Left renal pelvis (tissue), 4 donors: ENCODE results near the gene PLN. TPM values are rescaled to one million over a fixed set of nuclear protein-coding genes. Genes with fewer than 3 reads are reported as not detected.

Source experiments
- polyA plus RNA-seq, 4 donors: library from polyadenylated mRNA; unstranded; fragments of 120-200 nt; gene quantifications; one replicate each; pipeline ENCODE4 v1.2.1, GENCODE V29; 2013; ENCODE audit not compliant: insufficient read length in 4 of 4

The PLN gene
- polyA plus RNA-seq, 4 donors = 0.93 to 7.8 (median 4.1) TPM

Other genes starting within 250 kb of the PLN start
- gene CEP85L, start 103.3 kb downstream of the PLN start, polyA plus RNA-seq = 10 to 100 TPM in 1 of 4 donors, 1 to 10 TPM in 3; 6.7 to 12.5 (median 8.9) TPM